HK-2 (cell line): ENCODE data around the gene PRR33.

Source experiments
- DNase-seq: peaks from one replicate; pipeline ENCODE4 v3.0.0-alpha.2; 2018; ENCODE audit not compliant: unreplicated experiment

The PRR33 gene

DNA sequence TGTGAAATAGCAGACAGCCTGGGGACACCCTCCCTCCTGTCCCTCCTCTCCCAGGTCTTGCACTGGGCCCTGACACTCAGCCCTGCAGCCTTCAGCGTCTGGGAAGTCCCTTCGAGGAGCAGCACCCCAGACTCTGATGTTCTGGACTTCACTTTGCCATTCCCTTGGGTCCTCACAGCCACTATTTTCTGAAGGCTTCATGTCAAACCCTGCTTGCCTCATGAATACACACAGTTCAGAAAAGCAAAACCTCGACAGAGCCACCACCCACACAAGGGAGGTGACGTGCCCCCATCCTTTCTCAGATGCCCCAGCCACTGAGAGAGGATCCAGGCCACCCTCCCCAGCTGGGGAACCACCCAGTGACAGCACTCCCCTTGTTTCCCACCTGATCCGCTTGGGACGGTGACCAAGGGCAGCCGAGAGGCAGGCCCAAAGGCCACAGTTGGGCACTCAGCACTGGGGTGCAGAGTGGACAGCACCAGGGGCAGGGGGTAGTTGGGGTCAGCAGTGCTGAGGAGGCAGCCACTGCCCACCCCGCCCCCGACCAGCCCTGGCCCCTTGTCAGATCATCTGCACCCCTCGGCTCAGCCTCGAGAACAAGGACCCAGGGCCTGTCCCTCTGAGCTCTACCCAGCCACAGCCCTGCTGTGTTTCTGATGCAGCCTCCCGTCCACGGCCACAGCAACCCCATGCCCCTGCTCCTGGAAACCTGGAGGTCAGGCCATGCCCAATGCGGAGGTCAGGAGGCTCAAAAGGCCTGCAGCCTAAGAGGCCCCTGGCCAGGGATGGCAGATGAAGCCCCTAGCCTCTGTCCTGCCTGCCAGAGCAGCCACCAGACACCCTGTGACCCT, 24.7 kb upstream of the PRR33 start:
- no peak for DNase-seq

DNA sequence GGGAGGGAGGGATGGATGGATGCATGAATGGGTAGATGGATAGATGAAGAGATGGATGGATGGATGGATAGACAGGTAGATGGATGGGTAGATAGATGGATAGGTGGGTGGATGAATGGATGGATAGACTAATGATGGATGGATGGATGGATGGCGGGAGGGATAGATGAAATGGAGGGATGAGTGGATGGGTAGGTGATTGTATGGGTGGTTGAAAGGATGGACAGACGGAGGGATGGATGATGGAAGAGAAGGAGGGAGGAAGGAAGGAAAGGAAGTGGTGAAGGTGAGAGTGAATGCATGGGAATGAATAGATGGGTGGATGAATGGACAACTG, 24.1 kb upstream of the PRR33 start:
- DNase-seq, result no peak

DNA sequence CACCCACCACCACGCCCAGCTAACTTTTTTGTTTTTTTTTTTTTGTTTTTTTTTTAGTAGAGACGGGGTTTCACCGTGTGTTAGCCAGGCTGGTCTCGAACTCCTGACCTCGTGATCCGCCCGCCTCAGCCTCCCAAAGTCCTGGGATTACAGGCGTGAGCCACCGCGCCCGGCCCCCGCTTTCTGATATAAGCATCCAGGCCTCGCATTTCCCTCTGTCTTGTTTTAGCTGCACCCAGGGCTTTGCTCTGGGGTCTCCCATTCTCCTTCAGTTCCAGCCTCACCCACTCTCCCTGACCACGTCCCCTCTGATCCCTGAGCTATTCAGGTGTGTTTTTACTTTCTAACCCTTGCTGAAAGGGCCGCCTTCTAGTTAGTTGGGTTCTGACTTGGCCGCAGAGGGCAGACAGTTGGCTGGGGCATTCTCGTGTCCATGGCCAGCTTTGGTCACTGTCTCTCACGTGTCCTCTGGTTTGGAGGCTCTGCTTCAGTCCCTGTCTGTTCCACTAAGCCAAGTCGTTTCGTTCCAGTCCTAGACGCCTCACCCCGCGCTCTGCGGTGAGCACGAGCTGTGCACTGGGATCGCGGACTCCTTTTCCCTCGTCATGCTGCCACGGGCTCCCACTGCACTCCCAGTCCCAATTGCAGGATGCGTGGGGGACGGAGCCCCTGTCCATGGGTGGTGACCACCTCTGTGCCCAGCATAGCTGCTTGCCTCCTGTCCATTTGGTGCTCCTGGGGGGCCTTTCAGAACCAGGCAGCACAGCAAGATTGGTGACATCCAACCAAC, 21.8 kb upstream of the PRR33 start:
- DNase-seq, result no peak

DNA sequence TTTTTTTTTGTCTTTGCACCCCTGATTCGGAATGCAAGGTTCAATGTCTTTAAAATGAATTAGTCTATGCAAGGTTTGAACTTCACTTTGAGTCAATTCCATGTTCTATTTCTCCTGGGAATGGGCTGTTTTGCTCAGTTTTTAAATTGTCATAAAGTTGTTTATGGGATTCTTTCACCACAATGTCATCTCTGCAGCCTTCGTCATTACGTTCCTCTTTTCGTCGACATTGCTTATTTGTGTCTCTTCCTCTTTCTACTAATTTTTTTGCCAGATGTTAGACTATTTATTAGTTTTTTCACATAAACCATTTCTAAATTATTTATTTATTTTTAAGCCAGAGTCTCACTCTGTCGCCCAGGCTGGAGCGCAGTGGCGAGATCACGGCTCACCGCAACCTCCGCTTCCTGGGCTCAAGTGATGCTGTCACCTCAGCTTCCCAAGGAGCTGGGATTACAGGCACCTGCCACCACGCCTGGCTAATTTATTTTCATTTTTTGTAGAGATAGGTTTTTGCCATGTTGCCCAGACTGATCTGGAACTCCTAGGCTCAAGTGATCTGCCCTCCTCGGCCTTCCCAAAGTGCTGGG, 20.7 kb upstream of the PRR33 start:
- DNase-seq, result no peak

DNA sequence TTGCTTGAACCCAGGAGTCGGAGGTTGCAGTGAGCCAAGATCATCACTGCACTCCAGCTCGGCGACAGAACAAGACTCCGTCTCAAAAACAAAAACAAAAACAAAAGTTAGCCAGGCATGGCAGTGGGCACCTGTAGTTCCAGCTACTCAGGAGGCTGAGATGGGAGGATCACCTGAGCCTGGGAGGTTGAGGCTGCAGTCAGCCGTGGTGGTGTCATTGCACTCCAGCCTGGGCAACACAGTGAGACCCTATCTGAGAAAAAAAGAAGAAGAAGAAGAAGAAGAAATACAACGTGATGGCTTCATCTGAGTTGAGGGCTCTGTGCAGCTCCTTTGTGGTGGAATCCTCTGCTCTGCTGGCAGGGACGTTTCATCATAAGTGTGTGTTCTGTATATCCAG, 17.8 kb upstream of the PRR33 start:
- no peak for DNase-seq

DNA sequence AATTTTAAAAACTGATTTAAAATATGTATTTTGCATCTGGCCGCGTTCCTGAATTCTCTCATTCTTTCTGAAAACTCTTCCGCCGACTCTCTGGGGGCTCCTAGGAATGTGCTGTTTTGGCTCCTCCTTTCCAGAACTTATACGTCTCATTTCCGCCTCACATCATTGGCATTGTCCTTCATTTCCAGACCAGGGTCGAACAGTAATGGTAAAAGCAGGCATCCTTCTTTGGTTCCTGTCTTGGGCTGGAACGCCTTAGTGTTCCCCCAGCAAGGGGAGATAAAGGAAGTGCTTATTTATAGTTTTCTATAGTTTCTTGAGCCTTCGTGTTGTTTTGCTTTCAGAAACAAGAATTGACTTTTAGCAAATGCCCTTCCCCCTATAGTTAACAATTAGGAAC, 16.9 kb upstream of the PRR33 start:
- DNase-seq, result no peak

DNA sequence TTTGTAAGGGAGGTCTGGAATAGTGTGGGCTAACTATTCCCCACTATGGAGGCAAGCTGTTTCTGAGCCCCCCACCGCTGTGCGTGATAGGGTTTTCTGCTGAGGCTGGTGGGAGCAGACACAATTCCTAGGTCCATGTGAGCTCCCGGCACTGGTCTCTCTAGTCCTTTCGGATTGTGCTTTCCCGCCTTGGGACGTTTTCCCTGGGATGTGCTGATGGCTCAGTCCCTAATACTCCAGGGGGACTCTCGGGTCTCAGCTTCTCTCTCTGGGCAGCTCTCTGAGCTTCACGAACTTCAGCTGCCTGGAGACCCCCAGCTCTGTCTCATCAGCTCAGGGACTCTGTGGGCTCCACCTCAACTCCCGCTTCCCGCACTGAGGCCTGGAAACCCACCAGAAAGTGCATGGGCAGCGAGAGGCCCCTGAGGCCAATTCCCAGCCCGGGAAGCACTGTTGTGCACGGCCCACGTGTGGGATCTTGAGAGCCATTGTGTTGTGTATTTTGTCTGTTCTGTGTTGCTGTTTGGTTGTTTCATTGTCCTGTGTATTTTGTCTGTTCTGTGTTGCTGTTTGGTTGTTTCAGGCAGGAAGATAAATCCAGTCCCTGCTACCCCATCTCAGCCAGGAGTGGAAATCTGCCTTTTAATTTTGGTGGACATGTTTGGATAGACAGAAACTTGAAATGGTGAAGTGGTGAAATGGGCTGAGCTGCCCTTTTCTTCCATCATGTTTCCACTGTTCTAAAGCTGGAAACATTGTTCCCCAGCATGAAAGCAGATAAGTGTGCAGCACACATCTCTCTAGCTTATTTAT, 15.1 kb upstream of the PRR33 start:
- DNase-seq, result no peak

DNA sequence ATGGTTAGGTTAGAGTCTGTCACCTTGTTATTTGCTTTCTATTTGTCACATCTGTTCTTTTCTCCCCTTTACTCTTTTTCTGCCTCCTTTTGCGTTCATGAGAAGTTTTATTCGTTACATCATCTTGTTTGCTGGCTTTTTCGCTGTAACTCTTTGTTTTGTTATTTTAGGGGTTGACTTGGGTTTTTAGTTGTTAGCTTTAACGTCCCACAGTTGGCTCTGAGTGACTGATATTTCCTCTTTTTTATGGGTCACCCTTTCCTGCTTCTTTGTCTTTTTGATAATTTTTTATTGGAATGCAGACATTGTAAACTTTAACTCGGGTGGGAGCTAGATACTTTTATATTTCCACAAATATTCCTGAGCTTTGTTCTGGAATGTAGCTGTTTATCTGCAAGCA, 14.5 kb upstream of the PRR33 start:
- no peak for DNase-seq

DNA sequence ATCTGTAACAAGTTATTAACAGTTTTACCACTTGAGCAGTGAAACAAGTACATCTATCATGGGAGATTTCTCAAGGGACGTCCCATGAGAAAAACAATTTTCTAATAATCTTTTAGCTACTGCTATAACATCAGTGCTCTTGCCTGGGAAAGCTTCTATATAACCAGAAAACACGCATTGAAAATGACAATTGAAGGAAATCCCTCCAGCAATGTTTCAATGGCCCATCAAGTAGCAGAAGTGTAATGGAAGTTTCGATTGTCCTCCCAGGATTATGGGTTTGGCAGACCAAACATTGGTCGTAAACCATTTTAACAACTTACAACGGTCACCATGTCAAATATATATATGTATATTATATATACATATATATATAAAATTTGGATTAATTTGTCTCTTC, 8.0 kb upstream of the PRR33 start:
- no peak for DNase-seq

DNA sequence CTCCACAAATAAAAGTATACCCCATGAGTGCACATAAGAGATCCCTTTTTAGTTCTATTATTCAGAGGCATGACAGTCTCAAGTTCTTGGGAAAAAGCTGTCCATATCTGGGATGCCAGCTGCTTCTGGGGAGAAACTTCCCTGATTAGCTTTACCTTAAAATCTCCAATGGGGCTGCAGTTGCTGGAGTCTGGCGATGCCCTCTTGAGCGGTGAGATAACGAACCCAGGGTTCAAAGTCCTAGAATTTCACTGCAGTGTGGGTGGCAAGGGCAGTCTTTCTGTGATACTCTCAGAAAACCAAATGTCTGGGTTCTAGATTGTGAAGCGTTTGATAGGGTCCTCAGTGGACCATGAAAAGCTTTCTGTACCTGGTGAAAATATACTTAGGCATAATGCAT, 7.4 kb upstream of the PRR33 start:
- no peak for DNase-seq

DNA sequence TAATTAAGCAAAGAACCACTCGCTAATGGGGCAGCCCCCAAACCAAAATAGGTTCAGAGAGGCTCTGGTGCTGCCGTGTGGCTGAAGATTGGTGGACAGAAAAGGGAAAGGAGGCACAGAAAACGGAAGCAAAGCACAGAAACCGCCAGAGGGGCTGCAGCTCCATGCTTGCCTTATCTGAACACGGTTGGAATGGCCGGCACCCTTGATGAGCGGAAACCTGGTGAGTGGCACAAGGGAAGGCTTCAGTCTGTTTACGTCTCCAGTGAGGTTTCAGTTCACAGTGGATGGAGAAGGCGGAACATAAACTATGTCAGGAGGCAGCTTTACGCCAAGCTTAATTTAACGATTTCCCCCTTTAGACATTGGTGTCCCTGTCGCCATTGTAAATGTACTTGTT, 5.2 kb upstream of the PRR33 start:
- no peak for DNase-seq

DNA sequence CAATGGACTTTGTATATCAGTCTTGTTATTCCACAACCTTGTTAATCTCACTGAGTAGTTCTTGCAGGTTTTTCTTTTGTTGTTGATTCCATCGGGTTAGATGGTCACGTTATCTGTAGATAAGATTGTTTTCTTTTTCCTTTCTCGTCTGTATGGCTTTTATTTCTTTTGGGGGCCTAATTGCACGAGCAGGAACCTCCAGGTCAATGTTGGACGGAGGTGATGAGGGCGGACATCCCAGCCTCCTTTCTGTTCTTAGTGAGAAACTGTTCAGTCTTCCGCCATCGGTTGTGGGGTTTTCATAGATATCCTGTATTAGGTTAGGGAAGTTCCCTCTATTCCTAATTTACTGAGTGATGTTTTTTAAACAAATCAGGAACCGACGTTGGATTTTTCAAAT, 4.8 kb upstream of the PRR33 start:
- DNase-seq, result no peak

DNA sequence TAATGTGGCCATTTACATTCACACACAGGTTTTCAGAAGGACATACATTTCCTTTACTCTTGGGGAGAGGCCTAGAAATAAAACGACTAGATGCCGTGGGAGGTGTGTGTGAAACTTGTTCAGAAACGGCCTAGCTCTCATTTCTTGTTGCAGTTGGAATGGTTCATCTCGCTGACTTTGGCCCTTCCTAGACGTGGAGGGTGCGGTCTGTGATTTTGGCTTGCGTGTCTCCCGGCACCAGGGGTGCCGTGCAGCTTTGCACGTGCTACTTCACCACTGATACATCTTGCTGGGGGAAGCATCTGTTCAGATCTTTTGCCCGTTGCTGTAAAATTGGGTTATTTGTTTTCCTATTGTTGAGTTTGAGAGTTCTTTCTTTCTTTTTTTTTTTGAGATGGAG, 3.1 kb upstream of the PRR33 start:
- DNase-seq, result no peak

DNA sequence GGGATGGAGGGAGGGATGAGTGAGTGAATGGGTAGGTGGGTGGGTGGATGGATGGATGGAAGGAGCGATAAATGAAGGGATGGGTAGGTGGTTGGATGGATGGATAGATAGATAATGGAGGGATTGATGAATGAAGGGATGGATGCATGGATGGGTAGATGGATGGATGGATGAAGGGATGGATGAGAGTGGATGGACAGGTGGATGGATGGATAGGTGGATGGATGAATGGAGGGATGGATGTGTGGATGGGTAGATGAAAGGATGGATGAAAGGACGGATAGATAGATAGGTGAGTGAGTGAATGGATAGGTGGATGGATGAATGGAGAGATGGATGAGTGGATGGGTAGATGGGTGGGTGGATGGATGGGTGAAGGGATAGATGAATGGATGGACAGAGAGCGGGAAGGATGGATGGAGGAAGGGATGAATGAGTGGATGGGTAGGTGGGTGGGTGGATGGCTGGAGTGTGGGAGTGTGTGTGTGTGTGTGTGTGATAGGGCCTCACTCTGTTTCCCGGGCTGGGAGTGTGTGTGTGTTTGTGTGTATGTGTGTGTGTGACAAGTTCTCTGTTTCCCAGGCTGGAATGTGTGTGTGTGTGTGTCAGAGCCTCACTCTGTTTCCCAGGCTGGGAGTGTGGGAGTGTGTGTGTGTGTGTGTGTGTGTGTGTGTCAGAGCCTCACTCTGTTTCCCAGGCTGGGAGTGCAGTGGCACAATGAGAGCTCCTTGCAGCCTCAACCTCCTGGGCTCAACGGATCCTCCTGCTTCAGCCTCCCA, 2.1 kb upstream of the PRR33 start:
- DNase-seq, result no peak

DNA sequence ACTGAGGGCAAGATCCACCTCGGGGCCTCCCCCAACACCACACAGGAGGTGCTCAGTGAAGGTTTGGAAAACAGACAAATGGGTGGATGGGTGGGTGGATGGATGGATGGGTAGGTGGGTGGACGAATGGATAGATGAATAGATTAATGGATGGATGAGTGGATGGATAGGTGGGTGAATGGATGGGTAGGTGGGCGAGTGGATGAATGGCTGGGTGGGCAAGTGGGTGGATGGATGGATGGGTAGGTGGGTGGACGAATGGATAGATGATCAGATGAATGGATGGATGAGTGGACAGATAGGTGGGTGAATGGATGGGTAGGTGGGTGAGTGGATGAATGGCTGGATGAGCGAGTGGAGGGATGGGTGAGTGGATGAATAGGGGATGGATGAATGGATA, 863 bp upstream of the PRR33 start:
- DNase-seq, result no peak

DNA sequence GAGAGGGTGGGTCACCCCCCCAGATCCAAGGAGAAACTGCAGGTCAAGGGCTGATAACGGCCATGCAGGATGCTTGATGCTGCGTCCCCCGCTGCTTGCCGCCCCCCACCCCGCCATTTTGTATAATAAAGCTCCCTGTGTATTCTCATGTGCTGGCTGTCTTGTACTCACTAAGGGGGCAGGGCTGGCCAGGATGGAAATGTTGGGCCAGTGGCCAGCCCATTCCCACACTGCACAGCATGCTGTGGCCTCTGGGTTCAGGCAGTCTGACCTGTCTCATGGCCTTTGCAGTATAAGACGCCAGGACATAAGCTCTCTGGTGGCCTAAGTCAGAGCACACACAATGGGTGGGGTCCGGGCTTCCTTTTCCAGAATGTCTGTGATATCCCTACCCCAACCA, 421 bp upstream of the PRR33 start:
- no peak for DNase-seq

DNA sequence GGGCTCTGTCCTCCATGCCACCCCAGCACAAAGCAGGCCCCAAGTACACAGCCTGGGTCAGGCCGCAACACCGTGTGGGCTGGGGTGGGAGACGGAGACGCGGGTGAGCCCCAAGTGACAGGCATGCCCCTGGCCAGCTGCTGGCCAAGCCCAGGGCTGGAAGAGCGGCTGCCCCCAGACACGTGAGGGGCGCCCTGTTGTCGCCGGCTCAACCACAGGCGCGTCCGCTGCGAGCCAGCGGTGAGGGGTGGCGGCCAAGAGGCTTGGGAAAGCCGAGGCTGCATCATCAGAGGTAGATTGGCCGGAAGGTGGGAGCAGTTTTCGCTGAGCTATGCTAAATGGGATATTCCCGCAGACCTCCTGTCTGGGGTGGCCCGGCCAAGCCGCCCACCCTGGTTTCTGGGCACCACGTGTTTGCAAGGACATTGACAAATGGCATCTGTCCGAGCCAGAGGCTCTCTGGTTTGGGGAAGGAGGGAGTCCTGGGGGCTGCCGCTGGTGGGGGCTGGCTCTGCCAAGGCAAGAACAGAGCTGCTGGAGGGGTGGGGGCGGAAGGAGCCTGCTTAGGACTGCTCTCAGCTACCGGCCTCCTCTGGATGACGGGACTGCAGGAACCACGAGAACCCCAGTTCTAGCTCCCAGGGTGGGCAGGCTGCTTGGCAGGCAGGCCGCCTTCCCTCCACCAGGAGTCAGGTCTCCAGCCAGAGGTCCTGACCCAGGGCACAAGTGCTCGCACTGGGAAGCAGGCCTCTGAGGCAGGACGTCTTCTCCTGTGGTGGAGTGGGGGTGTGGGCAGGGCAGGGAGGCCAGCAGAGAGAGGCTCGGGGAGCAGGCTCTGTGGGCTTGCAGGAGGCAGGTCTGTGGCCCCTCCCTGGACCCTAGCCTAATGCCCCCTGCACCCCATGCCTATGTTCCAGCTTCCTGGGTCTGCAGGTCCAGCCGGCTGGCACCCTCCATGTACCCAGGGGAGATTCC, 552 bp downstream of the PRR33 start:
- no peak for DNase-seq

DNA sequence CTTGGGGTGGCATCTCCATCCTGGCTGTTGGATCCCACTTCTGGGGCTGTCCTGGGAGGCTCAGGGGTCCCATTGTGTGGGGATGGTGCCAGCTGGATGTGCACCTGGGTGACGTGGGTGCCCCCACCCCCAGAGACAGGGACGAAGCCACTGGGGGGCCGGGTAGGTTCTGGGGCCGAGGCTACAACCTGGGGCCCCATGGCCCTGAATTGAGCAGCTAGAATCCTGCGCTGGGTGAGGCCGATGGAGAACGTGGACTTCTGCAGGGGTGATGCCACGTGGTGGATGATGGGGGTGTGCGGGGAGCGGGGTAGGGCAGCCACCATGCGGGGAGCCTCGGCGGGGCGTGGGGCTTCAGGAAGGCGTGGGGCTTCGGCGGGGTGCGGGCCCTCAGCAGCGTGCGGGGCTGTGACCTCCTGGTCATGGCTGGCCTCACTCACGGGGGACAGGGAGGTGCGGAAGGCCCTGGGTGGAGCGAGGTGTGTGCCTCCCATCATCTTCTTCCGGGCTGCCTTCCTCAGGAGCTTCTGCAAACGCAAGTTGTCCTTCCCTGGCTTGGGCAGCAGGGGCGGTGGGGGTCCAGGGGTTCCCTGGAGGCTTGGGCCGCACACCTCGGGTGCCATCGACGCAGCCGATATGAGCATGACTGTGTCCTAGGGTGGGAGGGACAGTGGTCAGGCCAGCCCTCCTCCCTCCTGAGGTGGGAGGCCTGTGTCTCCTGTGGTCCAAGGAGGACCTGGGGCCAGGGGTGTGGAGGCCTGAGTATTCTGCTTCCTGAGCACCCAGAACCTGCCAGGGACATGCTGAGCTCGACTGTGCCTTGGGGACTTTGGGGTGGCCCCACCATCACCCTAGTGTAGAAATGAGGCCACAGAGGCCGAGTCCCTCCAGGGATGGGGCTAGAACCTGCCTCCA, 1.5 kb downstream of the PRR33 start:
- no peak for DNase-seq
